Coronary artery (tissue), 2 donors: Measurements from ENCODE around the gene FSTL4.

Experiments used
- DNase-seq: peaks from one replicate; pipeline ENCODE4 v3.0.0-alpha.2; 2017; ENCODE audit warnings: low spot score
- H3K27ac ChIP-seq, 2 donors: fragments of 200-600 bp; sonication (generic); one replicate each; pipeline ENCODE4 v1.5.1; 2016 to 2019
- H3K4me3 ChIP-seq: fragments of 200-600 bp; sonication (generic); 2 replicates; pipeline ENCODE4 v1.5.1; 2016; ENCODE audit warnings: mild to moderate bottlenecking, moderate library complexity
- TF ChIP-seq, protein P1 (sequence below): fragments of 200-600 bp; sonication (generic); IDR thresholded peaks from one replicate; pipeline ENCODE4 v1.5.1; 2019; ENCODE audit warnings: antibody characterized with exemption

FSTL4 gene

DNA sequence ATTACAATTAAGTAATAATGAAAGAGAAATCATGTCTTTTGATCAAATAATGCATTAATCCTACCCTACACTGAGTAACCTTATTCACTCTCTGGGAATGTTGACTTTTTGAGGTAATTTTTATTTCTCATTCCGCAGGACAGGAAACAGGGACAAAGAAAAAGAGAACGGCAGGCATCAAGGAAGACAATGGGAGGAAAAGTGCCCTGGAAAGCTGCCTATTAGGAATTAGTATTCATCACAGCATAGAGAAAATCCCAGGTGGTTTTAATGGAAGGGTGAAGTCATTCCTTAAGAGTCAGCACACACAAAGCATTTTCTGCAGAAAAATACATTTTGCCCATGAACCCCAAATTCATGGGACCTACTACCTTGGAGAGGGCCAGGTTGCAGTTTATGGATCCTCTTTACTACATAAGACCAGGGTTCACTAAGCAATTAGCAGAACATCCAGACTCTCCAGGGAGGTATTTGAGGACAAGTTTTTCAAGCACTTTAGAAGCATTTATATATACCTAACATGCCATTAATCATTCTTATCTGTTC, 9.4 kb downstream of the FSTL4 start:
- DNase-seq: no peak
- H3K4me3 ChIP-seq: no peak overlapping the region
- TF ChIP-seq, protein P1, sequence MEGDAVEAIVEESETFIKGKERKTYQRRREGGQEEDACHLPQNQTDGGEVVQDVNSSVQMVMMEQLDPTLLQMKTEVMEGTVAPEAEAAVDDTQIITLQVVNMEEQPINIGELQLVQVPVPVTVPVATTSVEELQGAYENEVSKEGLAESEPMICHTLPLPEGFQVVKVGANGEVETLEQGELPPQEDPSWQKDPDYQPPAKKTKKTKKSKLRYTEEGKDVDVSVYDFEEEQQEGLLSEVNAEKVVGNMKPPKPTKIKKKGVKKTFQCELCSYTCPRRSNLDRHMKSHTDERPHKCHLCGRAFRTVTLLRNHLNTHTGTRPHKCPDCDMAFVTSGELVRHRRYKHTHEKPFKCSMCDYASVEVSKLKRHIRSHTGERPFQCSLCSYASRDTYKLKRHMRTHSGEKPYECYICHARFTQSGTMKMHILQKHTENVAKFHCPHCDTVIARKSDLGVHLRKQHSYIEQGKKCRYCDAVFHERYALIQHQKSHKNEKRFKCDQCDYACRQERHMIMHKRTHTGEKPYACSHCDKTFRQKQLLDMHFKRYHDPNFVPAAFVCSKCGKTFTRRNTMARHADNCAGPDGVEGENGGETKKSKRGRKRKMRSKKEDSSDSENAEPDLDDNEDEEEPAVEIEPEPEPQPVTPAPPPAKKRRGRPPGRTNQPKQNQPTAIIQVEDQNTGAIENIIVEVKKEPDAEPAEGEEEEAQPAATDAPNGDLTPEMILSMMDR: no peak

GRCh38 chr5:133599600-133599999, 12.7 kb downstream of the FSTL4 start:
- Histone ChIP-seq H3K4me3 (no peak overlapping the region), H3K27ac (no peak overlapping the region)
- peak; percentile 50 for DNase-seq
- TF ChIP-seq, protein P1: no peak

More for the DNA sequence above, 9.4 kb downstream of the FSTL4 start:
- H3K27ac ChIP-seq: no peak overlapping the region

DNA sequence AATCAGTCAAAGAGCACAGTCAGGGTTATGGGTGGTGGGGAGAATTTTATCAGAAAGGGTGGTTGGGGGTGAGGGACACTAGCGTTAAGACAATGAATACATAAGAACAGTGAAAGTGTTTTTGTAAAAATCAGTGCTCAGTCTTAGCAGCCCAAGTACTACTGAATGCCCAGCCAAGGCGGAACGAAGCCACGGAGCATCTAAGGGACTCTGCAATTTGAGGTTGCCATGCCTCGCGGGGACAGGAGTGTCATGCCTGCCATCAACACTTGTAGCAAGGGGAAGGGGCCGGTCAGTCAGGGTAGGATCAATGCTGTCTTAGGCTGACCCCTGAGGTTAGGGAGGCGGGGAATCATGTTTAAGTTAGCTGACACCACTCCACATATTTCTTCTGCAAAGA, 13.3 kb downstream of the FSTL4 start:
- Histone ChIP-seq H3K27ac (no peak overlapping the region), H3K4me3 (no peak overlapping the region)
- TF ChIP-seq, protein P1: no peak
- no peak for DNase-seq

- DNase-seq: no peak
- TF ChIP-seq, protein P1: no peak
- no peak overlapping the region for H3K4me3 ChIP-seq
- no peak overlapping the region for H3K27ac ChIP-seq
Measured at GRCh38 chr5:133596049-133596448, 16.3 kb downstream of the FSTL4 start.

GRCh38 chr5:133595465-133595864, 16.9 kb downstream of the FSTL4 start:
- no peak for DNase-seq
- TF ChIP-seq, protein P1: no peak
- Histone ChIP-seq H3K27ac (no peak overlapping the region), H3K4me3 (no peak overlapping the region)

- H3K4me3 ChIP-seq: no peak overlapping the region
- DNase-seq: no peak
- no peak overlapping the region for H3K27ac ChIP-seq
- TF ChIP-seq, protein P1: no peak
Measured at GRCh38 chr5:133589286-133589685, 23.1 kb downstream of the FSTL4 start.

DNA sequence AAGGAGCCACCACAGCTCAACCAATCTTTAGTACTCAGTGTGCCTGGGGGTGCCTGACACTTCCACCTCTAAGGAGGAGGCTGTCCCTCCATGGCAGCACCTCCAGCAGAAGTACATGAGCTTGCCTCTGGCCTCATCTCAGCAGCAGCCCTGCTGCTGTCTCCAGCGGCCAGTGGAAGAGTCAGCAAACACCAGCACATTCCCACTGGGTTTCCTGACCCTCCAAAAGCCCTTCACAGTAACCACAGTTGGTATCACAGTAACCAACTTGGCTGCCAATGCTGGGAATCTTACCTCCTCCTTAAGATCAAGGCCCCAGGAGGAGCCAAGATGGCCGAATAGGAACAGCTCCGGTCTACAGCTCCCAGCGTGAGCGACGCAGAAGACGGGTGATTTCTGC, 29.4 kb downstream of the FSTL4 start:
- DNase-seq: no peak
- TF ChIP-seq, protein P1: no peak
- H3K27ac ChIP-seq: no peak overlapping the region
- no peak overlapping the region for H3K4me3 ChIP-seq
